Measurements from ENCODE around the gene PDZRN4. TPM values are rescaled to one million over a fixed set of nuclear protein-coding genes. Genes with fewer than 3 reads are reported as not detected.
"Not testable (repeated sequence)": the region's sequence is repeated elsewhere in the genome, so short reads cannot be mapped to it uniquely, and the experiment has no call there.

PDZRN4 gene
- total RNA-seq, 1 donor from 2014 or later: 2.3 TPM

GRCh38 chr12:41271489-41271888 lies 83.4 kb downstream of the PDZRN4 start:
- H3K36me3 Mint-ChIP-seq: no peaks in the 10 kb centered on the region
- peaks cover 21% of the 10 kb centered on the region for H3K27me3 Mint-ChIP-seq
- H3K4me3 Mint-ChIP-seq: no peak overlapping the region
- peaks cover 11% of the 10 kb centered on the region for H3K4me1 Mint-ChIP-seq (ENCODE audit: unreplicated experiment)
- H3K27ac Mint-ChIP-seq: no peak overlapping the region
- TF ChIP-seq CTCF (conservative IDR thresholded peaks at IDR 0.05): no peak
- no peaks in the 10 kb centered on the region for H3K9me3 Mint-ChIP-seq
- no peak for DNase-seq (ENCODE audit: extremely low spot score, unreplicated experiment)

- no peak for DNase-seq (ENCODE audit: extremely low spot score, unreplicated experiment)
- peaks cover 19% of the 10 kb centered on the region for H3K4me1 Mint-ChIP-seq (ENCODE audit: unreplicated experiment)
- no peak overlapping the region for H3K4me3 Mint-ChIP-seq
- no peak for TF ChIP-seq CTCF (conservative IDR thresholded peaks at IDR 0.05)
- H3K27me3 Mint-ChIP-seq: peaks cover 14% of the 10 kb centered on the region
- no peaks in the 10 kb centered on the region for H3K36me3 Mint-ChIP-seq
- H3K9me3 Mint-ChIP-seq: no peaks in the 10 kb centered on the region
- H3K27ac Mint-ChIP-seq: no peak overlapping the region
Measured at GRCh38 chr12:41274643-41275042, 86.5 kb downstream of the PDZRN4 start.

GRCh38 chr12:41277100-41277945 lies 89.2 kb downstream of the PDZRN4 start:
- H3K4me1 Mint-ChIP-seq (ENCODE audit: unreplicated experiment): peaks cover 11% of the 10 kb centered on the region
- no peak for DNase-seq (ENCODE audit: extremely low spot score, unreplicated experiment)

GRCh38 chr12:41277946-41278267 lies 89.8 kb downstream of the PDZRN4 start:
- DNase-seq (ENCODE audit: extremely low spot score, unreplicated experiment): no peak
- TF ChIP-seq CTCF (conservative IDR thresholded peaks at IDR 0.05): no peak
- Mint-ChIP-seq H3K9me3 (no peaks in the 10 kb centered on the region), H3K4me3 (no peak overlapping the region), H3K27me3 (peaks cover 8% of the 10 kb centered on the region), H3K4me1 (ENCODE audit: unreplicated experiment) (peaks cover 11% of the 10 kb centered on the region), H3K27ac (no peak overlapping the region), H3K36me3 (no peaks in the 10 kb centered on the region)

More at GRCh38 chr12:41277100-41277945, 89.2 kb downstream of the PDZRN4 start:
- Mint-ChIP-seq H3K27me3 (peaks cover 8% of the 10 kb centered on the region), H3K27ac (no peak overlapping the region), H3K4me3 (peak overlapping the region; percentile 9), H3K36me3 (no peaks in the 10 kb centered on the region), H3K9me3 (no peaks in the 10 kb centered on the region)
- peak; percentile 91 for TF ChIP-seq CTCF (conservative IDR thresholded peaks at IDR 0.05)

- not testable (repeated sequence) for H3K36me3 Mint-ChIP-seq; H3K9me3 Mint-ChIP-seq; H3K27ac Mint-ChIP-seq; H3K27me3 Mint-ChIP-seq; H3K4me3 Mint-ChIP-seq; DNase-seq (ENCODE audit: extremely low spot score, unreplicated experiment)
- peaks cover 11% of the 10 kb centered on the region for H3K4me1 Mint-ChIP-seq (ENCODE audit: unreplicated experiment)
Measured at GRCh38 chr12:41280341-41281095, 92.4 kb downstream of the PDZRN4 start.

- not testable (repeated sequence) for H3K9me3 Mint-ChIP-seq; H3K4me3 Mint-ChIP-seq; DNase-seq (ENCODE audit: extremely low spot score, unreplicated experiment); H3K36me3 Mint-ChIP-seq; H3K27me3 Mint-ChIP-seq; H3K27ac Mint-ChIP-seq
- peaks cover 17% of the 10 kb centered on the region for H3K4me1 Mint-ChIP-seq (ENCODE audit: unreplicated experiment)
Measured at GRCh38 chr12:41285470-41285869, 97.3 kb downstream of the PDZRN4 start.
